Large intestine (tissue), 3 donors: ENCODE results near the gene SLC7A14. TPM values are rescaled to one million over a fixed set of nuclear protein-coding genes. Genes with fewer than 3 reads are reported as not detected.

Experiments used
- DNase-seq, 2 donors: peaks; one replicate each; pipeline versions ENCODE4 v3.0.0 to v3.0.0-alpha.2; 2013
- H3K27ac ChIP-seq: one replicate; pipeline ENCODE4 v1.5.1; 2013; ENCODE audit warnings: low read length
- H3K27me3 ChIP-seq: 2 replicates; pipeline ENCODE4 v1.6.1; 2013; ENCODE audit warnings: low read length; ENCODE audit not compliant: control insufficient read depth, insufficient read depth
- H3K36me3 ChIP-seq: 2 replicates; pipeline ENCODE4 v1.6.1; 2013; ENCODE audit warnings: low read length; ENCODE audit not compliant: control insufficient read depth, insufficient read depth
- H3K4me1 ChIP-seq: one replicate; pipeline ENCODE4 v1.6.1; 2013; ENCODE audit warnings: low read length; ENCODE audit not compliant: control insufficient read depth, insufficient read depth
- H3K4me3 ChIP-seq: one replicate; pipeline ENCODE4 v1.5.1; 2013; ENCODE audit warnings: low read length
- H3K9me3 ChIP-seq: one replicate; pipeline ENCODE4 v1.6.1; 2013; ENCODE audit warnings: mild to moderate bottlenecking, low read depth, low read length, moderate library complexity; ENCODE audit not compliant: control insufficient read depth
- WGBS: methylation state at CpG from one replicate; pipeline ENCODE4 v1.1.5; 2013; ENCODE audit warnings: low lambda C conversion rate; ENCODE audit not compliant: insufficient coverage; 5-methylcytosine and 5-hydroxymethylcytosine counted together
- polyA plus RNA-seq: library from polyadenylated mRNA; unstranded; fragments of 120-200 nt; gene quantifications from one replicate; pipeline ENCODE4 v1.2.1, GENCODE V29; 2013

SLC7A14 gene
- polyA plus RNA-seq, 1 donor = 3.2 TPM

DNA sequence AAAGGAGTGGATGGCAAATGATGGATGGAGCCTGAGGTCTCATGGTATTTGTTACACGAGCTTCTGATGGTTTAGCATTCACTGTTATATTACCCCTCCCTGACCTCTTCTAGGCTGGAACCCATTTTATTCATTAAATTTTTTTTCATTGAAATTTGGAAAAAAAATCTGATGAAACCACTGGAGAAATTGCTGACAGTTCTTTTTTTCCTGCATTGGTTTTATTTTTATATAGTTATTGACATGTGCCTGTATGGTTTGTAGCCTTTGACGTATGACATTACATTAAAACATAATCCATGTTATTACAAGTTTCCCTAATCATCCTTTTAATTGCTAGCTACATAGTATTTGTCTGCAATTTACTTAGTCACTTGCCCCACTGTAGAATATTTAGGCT is 85.4 kb downstream of the SLC7A14 start:
- no peaks in the 10 kb centered on the region for H3K4me1 ChIP-seq
- WGBS = no CpG with 5 or more reads among the region's 2 CpGs
- no peak for DNase-seq
- no peaks in the 10 kb centered on the region for H3K27me3 ChIP-seq
- H3K4me3 ChIP-seq = no peak overlapping the region
- no peaks in the 10 kb centered on the region for H3K9me3 ChIP-seq
- no peaks in the 10 kb centered on the region for H3K36me3 ChIP-seq
- H3K27ac ChIP-seq = no peak overlapping the region

- Histone ChIP-seq H3K27me3 (no peaks in the 10 kb centered on the region), H3K4me3 (no peak overlapping the region), H3K4me1 (no peaks in the 10 kb centered on the region), H3K36me3 (no peaks in the 10 kb centered on the region), H3K27ac (no peak overlapping the region), H3K9me3 (no peaks in the 10 kb centered on the region)
- no CpG with 5 or more reads among the region's 3 CpGs for WGBS
- peak; percentile 27 to 43 for DNase-seq
Observed at GRCh38 chr3:170499562-170500156, 86.2 kb downstream of the SLC7A14 start.

- Histone ChIP-seq H3K27ac (no peak overlapping the region), H3K27me3 (no peaks in the 10 kb centered on the region), H3K4me3 (no peak overlapping the region), H3K9me3 (no peaks in the 10 kb centered on the region), H3K36me3 (no peaks in the 10 kb centered on the region), H3K4me1 (no peaks in the 10 kb centered on the region)
- no peak for DNase-seq
- 44% methylated on average over 5 of the region's 6 CpGs for WGBS
Observed at GRCh38 chr3:170497207-170498095, 88.4 kb downstream of the SLC7A14 start.

- no peaks in the 10 kb centered on the region for H3K27me3 ChIP-seq
- no CpG with 5 or more reads among the region's 6 CpGs for WGBS
Observed at GRCh38 chr3:170496868-170497140, 89.1 kb downstream of the SLC7A14 start.

DNA sequence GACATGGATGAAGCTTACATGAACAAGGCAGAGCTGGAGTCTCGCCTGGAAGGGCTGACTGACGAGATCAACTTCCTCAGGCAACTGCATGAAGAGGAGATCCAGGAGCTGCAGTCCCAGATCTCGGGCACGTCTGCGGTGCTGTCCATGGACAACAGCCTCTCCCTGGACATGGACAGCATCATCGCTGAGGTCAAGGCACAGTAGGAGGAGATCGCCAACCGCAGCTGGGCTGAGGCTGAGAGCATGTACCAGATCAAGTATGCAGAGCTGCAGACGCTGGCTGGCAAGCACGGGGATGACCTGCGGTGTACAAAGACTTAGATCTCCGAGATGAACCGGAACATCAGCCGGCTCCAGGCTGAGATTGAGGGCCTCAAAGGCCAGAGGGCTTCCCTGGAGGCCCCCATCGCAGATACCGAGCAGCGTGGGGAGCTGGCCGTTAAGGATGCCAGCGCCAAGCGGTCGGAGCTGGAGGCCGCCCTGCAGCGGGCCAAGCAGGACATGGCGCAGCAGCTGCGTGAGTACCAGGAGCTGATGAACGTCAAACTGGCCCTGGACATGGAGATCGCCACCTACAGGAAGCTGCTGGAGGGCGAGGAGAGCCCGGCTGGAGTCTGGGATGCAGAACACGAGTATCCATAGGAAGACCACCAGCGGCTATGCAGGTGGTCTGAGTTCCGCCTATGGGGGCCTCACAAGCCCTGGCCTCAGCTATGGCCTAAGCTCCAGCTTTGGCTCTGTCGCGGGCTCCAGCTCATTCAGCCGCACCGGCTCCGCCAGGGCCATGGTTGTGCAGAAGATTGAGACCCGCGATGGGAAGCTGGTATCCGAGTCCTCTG is 89.6 kb downstream of the SLC7A14 start:
- H3K27ac ChIP-seq = no peak overlapping the region
- H3K4me3 ChIP-seq = no peak overlapping the region
- H3K9me3 ChIP-seq = no peaks in the 10 kb centered on the region
- H3K4me1 ChIP-seq = no peaks in the 10 kb centered on the region
- H3K27me3 ChIP-seq = no peaks in the 10 kb centered on the region
- no peak for DNase-seq
- WGBS = no CpG with 5 or more reads among the region's 40 CpGs
- H3K36me3 ChIP-seq = no peaks in the 10 kb centered on the region

More at GRCh38 chr3:170496868-170497140, 89.1 kb downstream of the SLC7A14 start:
- Histone ChIP-seq H3K36me3 (no peaks in the 10 kb centered on the region), H3K4me1 (no peaks in the 10 kb centered on the region), H3K4me3 (no peak overlapping the region), H3K9me3 (no peaks in the 10 kb centered on the region), H3K27ac (no peak overlapping the region)
- no peak for DNase-seq

- H3K27me3 ChIP-seq = no peaks in the 10 kb centered on the region
- no peaks in the 10 kb centered on the region for H3K4me1 ChIP-seq
- no peak overlapping the region for H3K4me3 ChIP-seq
- no peak for DNase-seq
- no peak overlapping the region for H3K27ac ChIP-seq
- H3K36me3 ChIP-seq = no peaks in the 10 kb centered on the region
- no peaks in the 10 kb centered on the region for H3K9me3 ChIP-seq
- whole genome bisulfite sequencing = no CpG with 5 or more reads among the region's 4 CpGs
Observed at GRCh38 chr3:170494766-170495165, 91.1 kb downstream of the SLC7A14 start.

GRCh38 chr3:170493712-170494182 is 92.1 kb downstream of the SLC7A14 start:
- Histone ChIP-seq H3K4me1 (no peaks in the 10 kb centered on the region), H3K9me3 (no peaks in the 10 kb centered on the region), H3K27me3 (no peaks in the 10 kb centered on the region), H3K4me3 (no peak overlapping the region), H3K27ac (no peak overlapping the region), H3K36me3 (no peaks in the 10 kb centered on the region)
- no peak for DNase-seq
- no CpG with 5 or more reads among the region's 2 CpGs for WGBS

GRCh38 chr3:170491901-170492300 is 94.0 kb downstream of the SLC7A14 start:
- H3K4me3 ChIP-seq = no peak overlapping the region
- H3K9me3 ChIP-seq = no peaks in the 10 kb centered on the region
- H3K36me3 ChIP-seq = no peaks in the 10 kb centered on the region
- DNase-seq = no peak
- no peaks in the 10 kb centered on the region for H3K4me1 ChIP-seq
- no peak overlapping the region for H3K27ac ChIP-seq
- no CpG with 5 or more reads among the region's 3 CpGs for WGBS
- no peaks in the 10 kb centered on the region for H3K27me3 ChIP-seq

DNA sequence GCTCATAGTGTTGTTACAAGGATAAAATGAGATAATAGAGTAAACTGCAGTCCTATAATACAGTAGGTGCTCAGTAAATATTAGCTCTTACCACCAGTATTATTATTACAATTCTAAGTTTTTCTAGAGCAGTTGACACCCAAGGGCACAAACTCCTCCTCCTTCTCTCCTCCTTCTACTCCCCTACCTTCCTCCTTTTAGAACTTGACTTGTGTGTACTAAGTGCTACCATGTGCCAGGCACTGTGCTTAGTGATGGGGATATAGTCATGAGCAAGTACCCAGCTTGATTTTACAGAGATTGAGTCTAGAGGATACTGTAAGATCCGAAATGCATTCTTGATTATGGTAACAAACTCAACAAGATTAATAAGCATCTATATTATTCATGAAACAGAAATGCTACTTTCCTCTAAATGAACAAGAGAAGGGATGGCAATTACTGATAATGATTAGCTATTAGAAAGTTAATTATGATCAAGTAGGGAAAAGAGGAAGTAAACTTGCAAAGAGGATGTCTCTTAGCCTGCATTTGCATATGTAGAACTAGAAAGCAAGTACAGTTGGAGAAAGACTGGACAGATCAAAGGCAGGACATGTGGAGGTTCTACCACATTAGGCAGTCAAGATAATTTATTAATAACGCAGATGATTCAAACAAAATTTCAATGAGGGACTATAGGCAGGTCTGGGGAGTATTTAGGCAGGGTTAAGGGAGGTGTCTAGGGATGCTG is 94.9 kb downstream of the SLC7A14 start:
- Histone ChIP-seq H3K27me3 (no peaks in the 10 kb centered on the region), H3K36me3 (no peaks in the 10 kb centered on the region), H3K4me1 (no peaks in the 10 kb centered on the region), H3K9me3 (no peaks in the 10 kb centered on the region), H3K27ac (no peak overlapping the region), H3K4me3 (no peak overlapping the region)
- DNase-seq = no peak
- no CpG with 5 or more reads among the region's 2 CpGs for WGBS

GRCh38 chr3:170488802-170489201 is 97.1 kb downstream of the SLC7A14 start:
- no peaks in the 10 kb centered on the region for H3K4me1 ChIP-seq
- no peaks in the 10 kb centered on the region for H3K27me3 ChIP-seq
- H3K36me3 ChIP-seq = no peaks in the 10 kb centered on the region
- no peak overlapping the region for H3K4me3 ChIP-seq
- DNase-seq = no peak
- WGBS = no CpG with 5 or more reads among the region's 4 CpGs
- no peaks in the 10 kb centered on the region for H3K9me3 ChIP-seq
- H3K27ac ChIP-seq = no peak overlapping the region
